ENCODE data around the gene PPP2R3A.
"Not testable (repeated sequence)": the region's sequence is repeated elsewhere in the genome, so short reads cannot be mapped to it uniquely, and the experiment has no call there.

Gene PPP2R3A

DNA sequence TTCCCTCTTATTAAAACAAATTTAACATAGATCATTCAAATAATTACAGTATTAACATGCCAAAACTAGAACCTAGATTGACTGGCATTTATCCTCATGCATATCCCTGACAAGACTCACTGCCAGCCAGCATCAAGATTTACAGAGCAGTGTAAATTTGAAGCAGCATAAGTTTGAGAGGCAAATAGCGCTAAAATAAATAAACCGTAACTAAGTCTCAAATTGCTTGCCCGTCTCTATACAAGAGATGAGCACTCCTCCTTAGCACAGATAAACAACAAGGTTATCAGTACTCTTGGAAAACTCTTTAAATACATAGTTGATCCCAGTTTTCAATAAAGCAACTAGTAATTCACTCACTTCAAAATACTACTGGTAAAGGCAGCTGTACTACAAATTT, 201.0 kb downstream of the PPP2R3A start:
- no peak for FAIRE-seq

DNA sequence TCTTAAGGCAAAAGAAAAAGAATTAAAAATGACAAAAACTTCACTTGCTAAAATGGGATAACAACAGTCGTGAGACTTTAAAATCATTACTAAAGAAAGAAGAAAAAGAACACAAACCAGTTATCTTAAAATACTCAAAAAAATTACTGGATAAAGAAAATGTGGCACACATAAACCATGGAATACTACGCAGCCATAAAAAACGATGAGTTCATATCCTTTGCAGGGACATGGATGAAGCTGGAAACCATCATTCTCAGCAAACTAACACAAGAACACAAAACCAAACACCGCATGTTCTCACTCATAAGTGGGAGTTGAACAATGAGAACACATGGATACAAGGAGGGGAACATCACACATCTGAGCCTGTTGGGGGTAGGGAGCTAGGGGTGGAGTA, 202.7 kb downstream of the PPP2R3A start:
- not testable (repeated sequence) for FAIRE-seq

DNA sequence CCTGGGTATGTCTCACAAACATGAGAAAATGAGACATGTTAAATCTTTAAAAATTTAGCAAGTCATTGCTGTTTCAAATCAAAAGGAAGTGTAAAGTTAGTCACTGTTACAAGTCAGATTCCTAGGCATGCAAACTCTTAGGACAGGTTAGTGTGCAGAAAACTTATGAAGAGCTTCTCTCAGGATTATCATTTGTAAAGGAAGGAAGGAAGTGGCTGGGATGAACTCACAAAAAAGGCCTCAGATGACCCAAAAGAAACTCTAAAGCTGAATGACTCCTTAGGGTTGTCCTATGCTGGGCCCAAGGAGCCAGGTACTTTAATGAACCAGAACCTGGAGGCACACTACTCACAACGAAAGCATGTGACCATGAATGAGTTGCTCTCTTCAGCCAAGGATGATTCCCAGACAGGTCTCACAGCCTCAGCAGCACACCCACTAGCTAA, 205.6 kb downstream of the PPP2R3A start:
- no peak for FAIRE-seq

GRCh38 chr3:136173939-136174490, 208.5 kb downstream of the PPP2R3A start:
- FAIRE-seq, result peak; percentile 43

- FAIRE-seq, result no peak
These were observed 212.3 kb downstream of the PPP2R3A start for GRCh38 chr3:136177876-136178275.

DNA sequence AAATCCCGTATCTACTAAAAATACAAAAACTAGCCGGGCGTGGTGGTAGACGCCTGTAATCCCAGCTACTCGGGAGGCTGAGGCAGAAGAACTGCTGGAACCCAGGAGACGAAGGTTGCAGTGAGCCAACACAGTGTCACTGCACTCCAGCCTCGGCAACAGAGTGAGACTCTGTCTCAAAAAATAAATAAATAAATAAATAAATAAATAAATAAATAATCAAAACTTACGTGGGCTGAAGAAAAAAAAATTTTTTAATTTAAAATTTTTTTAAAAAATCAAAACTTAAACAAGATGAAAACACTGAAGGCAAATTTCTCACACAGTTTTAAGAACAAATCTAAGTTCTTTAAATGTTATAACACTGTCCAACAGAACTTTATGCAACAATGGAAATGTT, 216.2 kb downstream of the PPP2R3A start:
- peak; percentile 43 for FAIRE-seq

DNA sequence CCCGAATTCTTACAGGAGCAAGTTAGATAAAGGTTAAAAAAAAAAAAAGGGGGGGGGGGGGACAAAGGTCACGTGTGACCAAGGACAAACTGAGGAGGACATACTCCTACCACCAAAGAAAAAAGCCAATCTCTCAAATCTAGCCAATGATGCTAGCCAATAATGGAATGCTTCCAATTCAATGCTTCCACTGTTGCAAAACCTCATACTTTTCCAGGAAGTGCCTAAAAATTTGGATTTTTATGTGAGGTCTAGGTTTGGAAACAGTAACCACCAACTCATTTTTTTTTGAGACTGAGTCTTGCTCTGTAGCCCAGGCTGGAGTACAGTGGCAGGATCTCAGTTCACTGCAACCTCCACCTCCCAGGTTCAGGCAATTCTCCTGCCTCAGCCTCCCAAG, 219.2 kb downstream of the PPP2R3A start:
- FAIRE-seq, result no peak

- no peak for FAIRE-seq
These were observed 220.8 kb downstream of the PPP2R3A start for GRCh38 chr3:136186344-136186743.

DNA sequence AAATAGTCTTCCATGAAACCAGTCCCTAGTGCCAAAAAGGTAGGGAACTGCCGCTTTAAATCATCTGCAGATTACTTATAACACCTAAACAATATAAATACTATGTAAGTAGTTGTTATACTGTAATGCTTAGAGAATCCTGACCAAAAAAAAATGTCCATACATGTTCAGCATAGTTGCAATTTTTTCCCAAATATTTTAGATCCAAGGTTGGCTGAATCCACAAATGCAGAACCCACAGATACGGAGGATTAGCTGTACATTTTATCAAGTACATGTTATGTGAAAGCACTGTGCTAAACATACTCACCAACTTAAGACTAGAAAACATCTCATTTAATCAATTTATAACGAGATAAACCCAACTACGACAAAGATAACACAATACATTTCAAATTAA, 221.3 kb downstream of the PPP2R3A start:
- FAIRE-seq, result peak; percentile 30

DNA sequence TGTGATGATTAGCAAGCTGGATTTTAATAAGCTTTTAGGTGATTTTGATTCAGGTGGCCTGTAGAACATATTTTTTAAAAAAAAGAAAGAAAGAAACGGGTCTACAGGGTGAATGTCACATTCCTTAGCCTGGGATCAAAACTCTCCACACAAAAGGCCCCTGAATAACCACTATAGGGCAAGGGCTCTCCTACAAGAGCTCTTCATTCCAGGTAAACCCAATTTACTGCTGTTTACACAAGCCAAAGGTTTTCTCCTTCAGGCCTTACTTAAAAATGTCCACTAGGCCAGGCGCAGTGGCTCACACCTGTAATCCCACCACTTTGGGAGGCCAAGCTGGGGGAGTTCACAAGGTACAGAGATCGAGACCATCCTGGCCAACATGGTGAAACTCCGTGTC, 222.3 kb downstream of the PPP2R3A start:
- no peak for FAIRE-seq

DNA sequence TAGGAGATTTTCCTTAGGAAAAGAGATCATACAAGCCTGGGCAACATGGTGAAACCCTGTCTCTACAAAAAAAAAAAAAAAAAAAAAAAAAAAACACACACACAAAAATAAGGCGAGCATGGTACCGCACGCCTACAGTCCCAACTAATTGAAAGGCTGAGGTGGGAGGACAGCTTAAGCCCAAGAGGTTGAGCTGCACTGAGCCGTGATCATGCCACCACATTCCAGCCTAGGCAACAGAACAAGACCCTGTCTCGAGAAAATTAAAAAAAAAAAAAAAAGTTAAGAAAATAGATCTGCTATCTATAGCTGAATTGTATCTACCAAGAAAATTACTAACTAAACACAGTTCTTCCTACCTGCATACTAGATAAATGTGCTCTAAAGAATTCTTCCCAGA, 223.5 kb downstream of the PPP2R3A start:
- FAIRE-seq, result no peak

- FAIRE-seq, result no peak
These were observed 224.5 kb downstream of the PPP2R3A start for GRCh38 chr3:136189859-136190617.

- FAIRE-seq, result not testable (repeated sequence)
These were observed 226.7 kb downstream of the PPP2R3A start for GRCh38 chr3:136192195-136192594.

DNA sequence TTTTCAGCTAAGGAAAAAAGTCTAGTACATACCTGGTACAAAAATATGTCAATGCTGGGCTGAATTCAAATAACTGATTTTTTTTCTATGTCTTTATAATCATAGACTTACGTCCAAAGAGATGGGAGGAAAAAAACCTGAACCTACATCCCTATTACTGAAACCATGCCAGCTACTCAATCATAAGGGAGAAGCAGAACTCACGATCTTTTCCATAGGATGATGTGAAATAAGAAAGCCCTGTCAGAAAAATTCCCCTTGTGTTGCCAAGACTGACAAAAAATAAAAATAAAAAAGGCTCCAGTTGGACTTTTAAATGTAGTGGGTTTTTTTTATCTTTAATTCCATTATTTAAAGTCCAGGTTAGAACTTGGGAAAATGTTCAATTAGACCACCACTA, 227.3 kb downstream of the PPP2R3A start:
- FAIRE-seq, result no peak

DNA sequence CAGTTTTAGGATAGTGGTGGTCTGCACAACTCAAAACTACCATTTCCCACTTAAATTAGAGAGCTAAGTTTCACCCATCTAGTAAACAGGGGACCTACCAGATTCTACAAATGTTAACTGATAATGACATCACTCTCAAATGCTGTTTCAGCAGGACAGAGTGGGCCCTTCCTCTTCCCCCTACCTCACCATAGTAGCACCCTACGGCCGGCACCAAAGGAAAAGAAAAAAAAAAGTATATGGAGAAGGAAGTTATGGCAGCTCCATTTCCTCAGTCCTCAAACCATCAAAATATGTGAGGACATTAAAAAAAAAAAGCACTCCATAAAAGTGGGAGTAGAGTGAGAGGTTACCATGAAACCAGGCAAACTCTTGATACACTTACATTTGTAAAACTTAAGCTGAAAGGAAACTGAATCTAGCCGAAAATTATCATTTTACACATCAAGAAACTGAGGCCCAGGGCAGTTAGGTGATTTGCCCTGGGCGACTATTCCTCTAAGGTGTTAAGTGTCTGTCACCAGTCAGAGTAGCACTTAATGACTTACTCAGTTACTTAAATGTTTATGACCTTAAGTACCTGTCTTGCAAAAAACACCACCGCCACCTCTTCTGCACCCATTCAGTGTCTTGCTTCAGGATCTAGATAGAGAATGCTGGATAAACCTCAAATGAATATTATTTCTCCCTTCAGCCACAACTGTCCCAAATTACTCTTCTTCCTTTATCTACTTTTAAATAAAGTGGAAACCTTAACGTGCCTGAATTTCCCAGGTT, 227.9 kb downstream of the PPP2R3A start:
- FAIRE-seq, result no peak

- no peak for FAIRE-seq
These were observed 229.1 kb downstream of the PPP2R3A start for GRCh38 chr3:136194409-136195257.

- FAIRE-seq, result no peak
These were observed 229.9 kb downstream of the PPP2R3A start for GRCh38 chr3:136195258-136196063.

DNA sequence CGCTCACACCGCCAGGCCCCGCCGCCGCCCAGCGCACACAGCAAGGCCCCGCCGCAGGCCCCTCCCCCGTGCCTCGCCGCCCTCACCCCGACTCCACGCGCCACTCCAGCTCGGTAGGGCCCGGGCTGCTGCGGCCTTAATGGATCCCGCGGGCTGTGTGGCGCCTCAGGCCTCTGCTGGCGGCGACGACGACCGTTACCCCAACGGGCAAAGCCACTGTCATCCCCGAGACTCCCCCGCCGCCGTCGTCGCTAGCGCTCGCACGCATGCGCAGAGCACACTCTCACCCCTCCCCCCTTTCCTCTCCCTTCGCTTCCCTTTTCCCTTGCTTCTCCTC, 230.5 kb downstream of the PPP2R3A start, which contains the start of gene MSL2:
TSS of gene MSL2 (minus strand) at position 272 of the 337 bp plus-strand sequence. CDS start 1,222 bp downstream, outside the sequence.
- FAIRE-seq, result no peak

DNA sequence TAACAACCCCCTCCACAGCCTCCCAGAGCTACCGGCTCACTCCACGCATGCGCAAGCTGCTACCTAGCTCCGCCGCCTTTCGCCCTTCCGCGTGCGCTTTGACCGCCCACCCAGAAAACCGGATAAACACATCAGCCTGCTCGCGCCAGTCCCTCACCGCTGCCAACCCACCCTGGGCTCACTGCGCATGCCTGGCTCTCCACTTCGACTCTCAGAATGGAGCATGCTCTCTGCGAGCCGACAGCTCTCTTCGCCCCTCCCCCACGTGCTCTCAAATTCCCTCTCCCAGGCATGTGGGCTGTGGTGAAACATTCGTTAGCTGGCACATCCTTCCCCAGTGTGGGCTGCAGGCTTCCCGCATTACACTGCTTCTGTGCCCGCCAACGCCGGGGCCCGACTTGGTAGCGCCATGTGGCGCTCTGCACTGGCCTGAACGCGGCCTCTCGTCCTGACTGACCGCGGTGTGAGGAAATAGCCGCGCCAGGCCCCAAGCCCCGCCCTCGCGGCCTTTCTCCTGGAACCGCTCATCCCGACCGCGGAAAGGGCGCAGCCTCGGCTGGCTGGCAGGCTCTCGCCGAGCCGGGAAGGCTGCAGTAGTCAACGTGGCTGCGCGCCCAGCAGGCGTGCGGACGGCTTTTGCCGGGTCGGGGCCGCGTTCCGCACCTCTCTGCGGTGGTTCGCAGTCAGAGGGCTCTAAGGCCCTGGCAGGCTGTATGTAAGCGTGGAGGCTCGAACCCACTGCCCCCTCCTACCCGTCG, 231.1 kb downstream of the PPP2R3A start:
- no peak for FAIRE-seq

DNA sequence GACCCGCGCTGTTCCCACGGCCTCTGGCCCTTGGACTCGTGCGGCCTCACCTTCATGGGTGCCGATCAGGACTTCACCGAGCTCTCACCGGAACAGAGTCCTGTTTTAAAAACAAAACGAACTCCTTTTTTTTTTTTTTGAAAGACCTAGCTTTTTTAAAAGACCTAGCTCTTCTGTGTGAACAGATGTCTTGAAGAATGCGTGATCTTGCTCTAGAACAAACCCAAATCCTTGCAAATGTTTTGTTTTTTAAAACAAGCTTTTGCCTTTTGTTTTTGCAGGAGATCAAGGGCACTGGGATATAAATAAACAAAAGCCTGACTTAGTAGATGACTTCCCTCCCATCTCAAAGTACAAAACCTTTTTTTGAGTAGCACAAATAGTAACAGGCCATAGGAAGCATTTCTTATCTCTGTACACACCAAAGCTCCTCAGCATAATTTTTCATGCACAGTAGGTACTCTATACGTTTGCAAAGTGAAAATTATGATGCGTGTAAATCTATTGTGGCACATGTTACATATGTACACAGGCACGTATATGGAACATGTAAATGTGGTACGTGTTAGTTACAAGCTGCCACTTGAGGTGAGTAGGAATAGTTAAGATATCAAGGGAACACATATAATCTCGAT, 231.7 kb downstream of the PPP2R3A start:
- FAIRE-seq, result peak; percentile 5

Data from islet of Langerhans (tissue), 1 donor.